GM12873 (cell line): ENCODE measurements around the gene STAC.

Experiments used
- TF ChIP-seq, protein P1 (sequence below): IDR thresholded peaks from 2 replicates; pipeline ENCODE4 v1.5.1; 2012; ENCODE audit warnings: low read depth, mild to moderate bottlenecking, moderate library complexity, low read length, control low read depth; ENCODE audit not compliant: insufficient read depth; ENCODE audit errors: missing control alignments

STAC gene

DNA sequence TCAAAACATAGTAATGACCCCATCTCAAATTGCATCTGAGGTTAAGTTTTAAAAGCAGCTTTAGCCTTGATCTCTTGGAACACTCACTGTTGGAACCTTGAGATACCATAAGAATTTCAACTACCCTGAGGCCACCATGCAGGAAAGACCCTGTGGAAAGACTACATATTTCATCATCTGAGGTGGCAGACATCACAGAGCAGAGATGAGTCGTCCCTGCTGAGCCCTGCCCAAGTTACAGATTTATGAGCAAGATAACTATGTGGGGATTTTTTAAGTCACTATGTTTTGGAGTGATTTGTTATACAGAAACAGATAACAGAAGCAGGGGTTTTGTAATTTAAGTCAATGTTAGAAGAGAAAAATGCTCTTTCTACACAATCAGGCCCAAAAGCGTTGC is 168.4 kb downstream of the STAC start:
- TF ChIP-seq, protein P1, sequence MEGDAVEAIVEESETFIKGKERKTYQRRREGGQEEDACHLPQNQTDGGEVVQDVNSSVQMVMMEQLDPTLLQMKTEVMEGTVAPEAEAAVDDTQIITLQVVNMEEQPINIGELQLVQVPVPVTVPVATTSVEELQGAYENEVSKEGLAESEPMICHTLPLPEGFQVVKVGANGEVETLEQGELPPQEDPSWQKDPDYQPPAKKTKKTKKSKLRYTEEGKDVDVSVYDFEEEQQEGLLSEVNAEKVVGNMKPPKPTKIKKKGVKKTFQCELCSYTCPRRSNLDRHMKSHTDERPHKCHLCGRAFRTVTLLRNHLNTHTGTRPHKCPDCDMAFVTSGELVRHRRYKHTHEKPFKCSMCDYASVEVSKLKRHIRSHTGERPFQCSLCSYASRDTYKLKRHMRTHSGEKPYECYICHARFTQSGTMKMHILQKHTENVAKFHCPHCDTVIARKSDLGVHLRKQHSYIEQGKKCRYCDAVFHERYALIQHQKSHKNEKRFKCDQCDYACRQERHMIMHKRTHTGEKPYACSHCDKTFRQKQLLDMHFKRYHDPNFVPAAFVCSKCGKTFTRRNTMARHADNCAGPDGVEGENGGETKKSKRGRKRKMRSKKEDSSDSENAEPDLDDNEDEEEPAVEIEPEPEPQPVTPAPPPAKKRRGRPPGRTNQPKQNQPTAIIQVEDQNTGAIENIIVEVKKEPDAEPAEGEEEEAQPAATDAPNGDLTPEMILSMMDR: no peak

GRCh38 chr3:36557021-36557707 is 176.9 kb downstream of the STAC start:
- TF ChIP-seq, protein P1: no peak

DNA sequence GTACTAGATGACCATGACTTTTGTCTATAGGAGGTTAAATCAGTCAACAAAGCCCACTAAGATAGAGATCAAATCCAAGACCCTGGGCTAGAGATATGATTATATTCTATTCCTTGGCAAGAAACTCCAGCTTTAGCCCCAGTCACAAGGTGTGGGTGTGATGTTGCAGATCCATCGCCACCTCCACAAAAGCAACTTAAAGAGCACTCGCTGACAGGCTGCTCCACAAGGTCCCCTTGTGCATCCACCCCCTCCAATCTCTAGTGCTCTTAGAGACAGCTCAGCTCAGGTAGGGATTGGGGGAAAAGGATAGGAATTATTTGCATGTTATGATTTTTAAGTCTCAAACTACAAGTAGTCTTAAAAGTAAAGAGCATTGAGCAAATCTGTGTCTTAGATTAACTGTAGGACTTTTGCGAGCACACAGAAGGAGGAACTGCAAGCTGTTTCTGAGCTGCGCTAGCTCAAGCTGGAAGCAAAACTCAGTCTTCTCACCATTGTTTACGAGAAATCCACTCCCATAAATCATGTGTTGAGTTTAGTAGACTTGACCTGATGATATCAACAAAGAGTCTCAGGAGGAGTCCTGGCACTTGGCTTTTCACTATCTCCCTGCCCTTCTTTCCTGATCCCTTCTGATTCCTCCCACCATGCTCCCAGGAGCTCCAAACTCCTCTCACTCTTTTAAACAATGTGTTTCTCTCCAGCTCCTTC is 177.6 kb downstream of the STAC start:
- TF ChIP-seq, protein P1: no peak

DNA sequence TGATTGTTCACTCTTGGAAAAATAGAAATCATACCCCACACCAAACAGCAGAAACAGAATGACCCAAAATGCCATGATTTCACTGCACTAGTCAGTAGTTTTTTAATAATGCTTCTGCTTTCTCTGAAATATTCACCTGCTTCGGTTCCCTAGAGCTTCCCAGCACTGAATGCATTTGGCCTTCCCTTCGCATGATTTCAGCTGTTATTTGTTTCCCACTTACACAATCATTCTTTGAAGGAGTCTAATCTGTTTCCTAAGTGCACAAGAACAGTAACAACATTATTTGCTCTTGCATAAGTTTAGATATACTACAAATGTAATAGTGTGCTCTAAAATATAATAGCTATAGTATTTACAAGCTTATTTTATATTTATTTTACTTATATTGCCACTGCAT is 178.7 kb downstream of the STAC start:
- TF ChIP-seq, protein P1: no peak

DNA sequence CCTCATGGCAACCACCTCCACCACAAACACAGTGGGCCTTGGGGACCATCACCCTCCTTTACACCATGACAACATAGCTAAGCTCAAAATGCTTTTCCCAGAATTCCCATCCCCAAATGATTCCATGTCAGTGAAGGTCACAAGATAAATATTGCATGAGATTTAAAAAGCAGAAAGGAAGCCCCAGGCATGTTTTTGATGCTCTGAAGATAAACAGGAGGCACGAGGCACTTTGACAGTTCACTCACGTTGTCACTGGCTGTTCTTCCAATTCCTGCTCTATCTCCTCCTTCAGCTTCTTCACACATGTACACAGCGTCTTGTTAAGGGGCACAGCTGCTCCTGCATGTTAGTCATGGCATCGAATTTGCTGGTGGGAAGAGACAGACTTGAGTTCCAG is 180.4 kb downstream of the STAC start:
- TF ChIP-seq, protein P1: no peak

- TF ChIP-seq, protein P1: no peak
Measured at GRCh38 chr3:36561601-36562000, 181.3 kb downstream of the STAC start.

DNA sequence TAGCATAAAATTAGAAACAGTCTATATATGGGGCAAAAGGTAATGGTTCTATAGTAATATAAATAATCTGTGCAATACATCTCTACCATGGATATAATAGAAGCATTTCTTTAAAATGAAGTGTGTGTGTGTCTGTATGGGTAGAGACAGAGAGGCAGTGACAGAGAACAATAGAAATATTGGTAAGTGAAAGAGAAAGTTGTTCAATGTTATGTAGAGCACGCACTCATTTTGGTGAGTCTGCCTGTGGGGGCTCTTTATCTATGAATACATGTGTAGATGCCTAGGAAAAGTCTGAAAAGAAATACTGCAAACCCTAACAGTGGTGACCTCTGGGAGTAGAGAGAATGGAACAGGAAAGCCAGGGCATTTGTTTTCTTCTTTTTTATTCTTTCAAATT is 182.6 kb downstream of the STAC start:
- TF ChIP-seq, protein P1: no peak
